ENCODE data around the gene ZNF526. TPM values are rescaled to one million over a fixed set of nuclear protein-coding genes. Genes with fewer than 3 reads are reported as not detected.

Gene ZNF526
- total RNA-seq, 6 experiments from 2014 or later = 1.9 to 3.9 (median 3.4) TPM

- intact Hi-C loops (cut with DNase I) = no loop called here
- no peak for TF ChIP-seq POLR2A (IDR thresholded peaks at IDR 0.05)
- TF ChIP-seq, protein P1, sequence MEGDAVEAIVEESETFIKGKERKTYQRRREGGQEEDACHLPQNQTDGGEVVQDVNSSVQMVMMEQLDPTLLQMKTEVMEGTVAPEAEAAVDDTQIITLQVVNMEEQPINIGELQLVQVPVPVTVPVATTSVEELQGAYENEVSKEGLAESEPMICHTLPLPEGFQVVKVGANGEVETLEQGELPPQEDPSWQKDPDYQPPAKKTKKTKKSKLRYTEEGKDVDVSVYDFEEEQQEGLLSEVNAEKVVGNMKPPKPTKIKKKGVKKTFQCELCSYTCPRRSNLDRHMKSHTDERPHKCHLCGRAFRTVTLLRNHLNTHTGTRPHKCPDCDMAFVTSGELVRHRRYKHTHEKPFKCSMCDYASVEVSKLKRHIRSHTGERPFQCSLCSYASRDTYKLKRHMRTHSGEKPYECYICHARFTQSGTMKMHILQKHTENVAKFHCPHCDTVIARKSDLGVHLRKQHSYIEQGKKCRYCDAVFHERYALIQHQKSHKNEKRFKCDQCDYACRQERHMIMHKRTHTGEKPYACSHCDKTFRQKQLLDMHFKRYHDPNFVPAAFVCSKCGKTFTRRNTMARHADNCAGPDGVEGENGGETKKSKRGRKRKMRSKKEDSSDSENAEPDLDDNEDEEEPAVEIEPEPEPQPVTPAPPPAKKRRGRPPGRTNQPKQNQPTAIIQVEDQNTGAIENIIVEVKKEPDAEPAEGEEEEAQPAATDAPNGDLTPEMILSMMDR (IDR thresholded peaks at IDR 0.05) = no peak
- H3K27me3 ChIP-seq = no peaks in the 10 kb centered on the region
- peaks cover 0 to 67% (median 32%) of the 10 kb centered on the region in 4 donors for H3K36me3 ChIP-seq
- no peaks in the 10 kb centered on the region for H3K9me3 ChIP-seq
- no peak overlapping the region for H3K27ac ChIP-seq
- H3K4me1 ChIP-seq = no peaks in the 10 kb centered on the region
- ATAC-seq (no peak), DNase-seq (no peak)
- no peak overlapping the region for H3K4me3 ChIP-seq
- 63% methylated on average over 3 of the region's 6 CpGs for WGBS (ENCODE audit: insufficient coverage, low coverage, low lambda C conversion rate, missing lambda C conversion rate)
Observed at GRCh38 chr19:42233678-42234292, 13.7 kb downstream of the ZNF526 start.

DNA sequence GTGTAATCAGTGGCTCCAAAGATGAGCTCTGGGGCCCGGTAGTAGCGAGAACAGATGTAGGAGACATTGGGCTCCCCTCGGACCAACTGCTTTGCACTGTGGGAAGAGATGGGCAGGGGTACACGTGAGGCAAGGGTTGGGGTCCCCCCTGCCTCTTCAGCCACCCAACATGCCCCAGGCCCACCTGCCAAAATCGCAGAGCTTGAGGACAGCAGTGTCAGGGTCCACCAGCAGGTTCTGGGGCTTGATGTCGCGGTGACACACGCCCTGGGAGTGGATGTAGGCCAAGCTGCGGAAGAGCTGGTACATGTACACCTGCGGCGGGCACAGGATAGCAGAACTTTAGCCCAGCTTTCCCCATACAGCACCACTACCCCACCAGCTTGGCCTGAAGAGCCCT lies 14.3 kb downstream of the ZNF526 start:
- Histone ChIP-seq H3K4me3 (no peak overlapping the region), H3K27ac (no peak overlapping the region), H3K27me3 (no peaks in the 10 kb centered on the region), H3K4me1 (no peaks in the 10 kb centered on the region), H3K36me3 (peaks cover 0 to 69% (median 32%) of the 10 kb centered on the region in 4 donors), H3K9me3 (no peaks in the 10 kb centered on the region)
- ATAC-seq = no peak
- DNase-seq = no peak
- WGBS (ENCODE audit: insufficient coverage, low coverage, low lambda C conversion rate, missing lambda C conversion rate) = no CpG with 5 or more reads among the region's 11 CpGs
- intact Hi-C loops (cut with DNase I) = no loop called here
- no peak for TF ChIP-seq POLR2A (IDR thresholded peaks at IDR 0.05)

GRCh38 chr19:42235181-42235580 lies 15.1 kb downstream of the ZNF526 start:
- H3K36me3 ChIP-seq = peaks cover 0 to 69% (median 30%) of the 10 kb centered on the region in 4 donors
- H3K4me3 ChIP-seq = no peak overlapping the region
- intact Hi-C loops (cut with DNase I) = no loop called here
- peaks cover 0 to 3% (median under 1%) of the 10 kb centered on the region in 4 donors for H3K4me1 ChIP-seq
- no peaks in the 10 kb centered on the region for H3K9me3 ChIP-seq
- TF ChIP-seq, protein P1 (IDR thresholded peaks at IDR 0.05) = no peak
- TF ChIP-seq POLR2A (IDR thresholded peaks at IDR 0.05) = no peak
- 90% methylated on average over 4 of the region's 5 CpGs for WGBS (ENCODE audit: insufficient coverage, low coverage, low lambda C conversion rate, missing lambda C conversion rate)
- ATAC-seq (no peak), DNase-seq (no peak)
- H3K27me3 ChIP-seq = no peaks in the 10 kb centered on the region
- no peak overlapping the region for H3K27ac ChIP-seq

DNA sequence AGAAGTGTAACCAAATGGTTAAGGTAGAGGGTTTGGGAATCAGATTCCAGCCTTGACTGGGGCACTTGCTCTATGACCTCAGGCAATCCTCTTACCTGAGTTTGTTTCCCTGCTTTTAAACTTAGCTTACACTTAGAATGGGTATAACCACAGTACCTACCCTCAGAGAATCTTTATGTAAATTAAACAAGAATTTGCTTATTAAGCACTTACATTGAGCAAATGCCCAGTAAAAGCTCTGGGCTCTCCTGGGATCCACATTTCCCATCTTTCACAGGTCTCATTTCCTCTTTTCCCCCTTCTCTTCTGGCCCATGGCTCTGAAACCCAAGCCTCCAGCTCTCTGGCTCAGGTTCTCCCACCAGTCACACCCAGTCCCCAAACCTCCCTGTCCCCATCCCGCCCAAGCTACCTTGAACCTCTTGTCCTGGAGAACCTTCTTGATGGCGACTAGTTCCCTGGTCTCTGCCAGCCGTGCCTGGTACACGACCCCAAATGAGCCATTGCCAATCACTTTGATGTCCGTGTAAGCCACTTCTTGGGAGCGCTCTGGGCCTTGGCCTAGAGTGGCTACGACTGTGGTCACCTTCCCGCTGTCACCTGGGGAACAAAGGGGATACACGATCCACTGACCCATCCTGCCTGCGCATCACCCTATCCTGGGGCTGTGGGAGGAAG lies 19.6 kb downstream of the ZNF526 start:
- H3K4me3 ChIP-seq = no peak overlapping the region
- no peak for DNase-seq
- no peak overlapping the region for H3K27ac ChIP-seq
- peaks cover 0 to 18% (median 7%) of the 10 kb centered on the region in 4 donors for H3K4me1 ChIP-seq
- no peak for ATAC-seq
- 88% methylated on average over 5 of the region's 10 CpGs for WGBS (ENCODE audit: insufficient coverage, low coverage, low lambda C conversion rate, missing lambda C conversion rate)
- no peaks in the 10 kb centered on the region for H3K9me3 ChIP-seq
- intact Hi-C loops (cut with DNase I) = loop anchor here in 1 of 2 donors (10.0 kb wide), 1 partner anchor 55 kb away; no protein-coding TSS in a partner anchor
- TF ChIP-seq, protein P1 (IDR thresholded peaks at IDR 0.05) = no peak
- TF ChIP-seq POLR2A (IDR thresholded peaks at IDR 0.05) = no peak
- no peaks in the 10 kb centered on the region for H3K27me3 ChIP-seq
- H3K36me3 ChIP-seq = peaks cover 0 to 31% (median 7%) of the 10 kb centered on the region in 4 donors

DNA sequence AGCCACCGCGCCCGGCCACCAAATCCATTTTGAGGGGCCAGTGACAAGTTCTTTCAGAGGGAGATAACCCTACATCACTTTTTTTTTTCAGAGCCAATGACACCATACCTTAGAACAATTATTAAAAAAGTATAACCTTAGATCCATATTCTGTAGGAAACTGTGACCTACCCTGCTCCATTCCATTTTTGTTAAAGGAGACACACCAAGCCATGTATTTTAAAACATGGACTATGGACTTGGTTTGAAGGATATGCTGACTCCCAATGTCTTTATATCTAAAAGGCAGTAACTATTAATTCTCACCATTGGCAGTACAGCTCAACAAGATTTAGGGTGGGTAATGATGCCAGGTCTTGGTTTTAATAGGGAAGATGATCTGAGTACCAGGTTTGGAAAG lies 21.2 kb downstream of the ZNF526 start:
- peaks cover 0 to 16% (median 1%) of the 10 kb centered on the region in 4 donors for H3K36me3 ChIP-seq
- H3K4me1 ChIP-seq = peaks cover 0 to 26% (median 12%) of the 10 kb centered on the region in 4 donors
- no peak for DNase-seq
- peak overlapping the region; percentile 51 to 88 (median 80) for H3K4me3 ChIP-seq
- no peaks in the 10 kb centered on the region for H3K9me3 ChIP-seq
- 100% methylated on average over 3 of the region's 3 CpGs for WGBS (ENCODE audit: insufficient coverage, low coverage, low lambda C conversion rate, missing lambda C conversion rate)
- ATAC-seq = no peak
- no peak overlapping the region for H3K27ac ChIP-seq
- intact Hi-C loops (cut with DNase I) = loop anchor here in 1 of 2 donors (10.0 kb wide), 1 partner anchor 54 kb away; no protein-coding TSS in a partner anchor
- H3K27me3 ChIP-seq = no peaks in the 10 kb centered on the region
- TF ChIP-seq, protein P1 (IDR thresholded peaks at IDR 0.05) = no peak
- TF ChIP-seq POLR2A (IDR thresholded peaks at IDR 0.05) = no peak
